NCI-H2081 (cell line): Measurements from ENCODE around the gene PLSCR1.

ENCODE experiments used
- DNase-seq, 2 experiments: peaks; one replicate each; lab custom pipeline; 2025; lab: John Stamatoyannopoulos, UW

PLSCR1 gene

DNA sequence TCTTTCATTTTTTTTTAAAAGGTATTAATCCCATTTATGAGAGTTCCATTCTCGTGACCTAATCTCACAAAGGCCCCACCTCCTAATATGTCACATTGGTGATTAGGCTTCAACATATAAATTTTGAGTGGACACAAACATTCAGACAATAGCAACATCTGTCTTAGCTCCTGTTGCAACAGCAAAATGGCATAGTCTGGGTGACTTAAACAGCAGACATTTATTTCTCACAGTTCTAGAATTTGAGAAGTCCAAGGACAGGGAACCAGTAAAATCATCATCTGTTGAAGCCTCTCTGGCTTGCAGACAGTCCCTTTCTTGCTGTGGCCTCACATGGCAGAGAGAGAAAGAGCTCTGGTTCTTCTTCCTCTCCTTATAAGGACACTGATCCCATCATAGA, 71.8 kb downstream of the PLSCR1 start:
- DNase-seq, result no peak

DNA sequence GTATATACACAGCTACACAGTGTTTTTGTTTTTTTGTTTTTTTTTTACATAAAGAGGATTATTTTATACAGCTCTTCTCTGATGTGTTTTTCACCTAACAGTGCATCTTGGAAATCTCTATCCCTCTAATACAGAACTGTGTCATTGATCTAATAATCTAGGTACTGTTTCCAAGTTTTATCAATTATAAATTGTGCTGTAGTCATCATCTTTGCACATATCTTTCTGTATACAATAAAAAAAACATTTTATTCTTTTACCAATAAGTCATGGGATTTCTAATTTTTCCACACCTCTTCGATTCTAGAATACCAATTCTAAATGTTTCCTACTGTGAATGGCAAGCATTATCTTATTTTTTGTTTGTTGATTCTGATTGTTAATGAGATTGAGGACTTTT, 73.4 kb downstream of the PLSCR1 start:
- no peak for DNase-seq

- DNase-seq, result no peak
These were observed 73.9 kb downstream of the PLSCR1 start for GRCh38 chr3:146470425-146470990.

DNA sequence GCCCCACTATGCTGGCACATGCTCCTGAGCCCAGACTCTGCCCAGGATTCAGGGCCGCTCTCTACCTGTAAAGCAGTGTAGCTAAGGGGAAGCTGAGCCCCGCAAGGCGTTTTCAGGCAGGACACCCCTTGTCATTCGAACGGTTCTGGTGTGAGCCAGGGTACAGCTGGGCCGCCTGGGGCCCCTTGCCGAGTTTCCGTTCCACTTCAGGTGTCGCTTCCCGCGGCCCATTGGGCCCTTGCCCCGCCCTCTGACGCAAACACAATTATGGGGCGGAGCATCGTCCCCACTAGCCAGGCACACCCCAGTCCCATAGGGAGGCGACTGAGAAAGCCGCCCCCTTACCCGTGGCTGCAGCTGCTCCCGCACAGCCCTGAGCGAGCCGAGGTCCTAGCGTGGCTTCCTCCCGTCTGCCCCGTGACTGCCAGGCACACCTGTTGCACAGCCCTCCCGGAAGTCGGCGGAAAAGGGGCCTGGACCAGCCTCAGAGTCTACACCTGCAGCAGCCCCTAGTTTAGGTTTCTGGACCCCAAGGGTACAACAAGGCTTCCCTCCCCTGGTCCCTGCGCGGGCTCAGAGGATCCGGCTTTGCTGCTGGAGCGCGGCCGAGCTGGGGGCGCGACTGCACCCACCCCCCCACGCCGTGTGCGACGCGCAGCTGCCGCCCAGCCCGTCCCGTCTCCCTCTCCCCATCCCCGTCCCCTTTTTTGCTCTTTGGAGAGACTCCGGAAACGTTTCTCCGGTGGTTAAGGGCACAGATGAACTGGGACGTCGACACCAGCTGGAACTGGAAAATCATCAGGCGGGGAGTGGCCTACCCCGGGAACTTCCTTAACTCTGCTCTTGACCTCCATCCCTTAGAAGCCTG, 75.0 kb downstream of the PLSCR1 start, which contains the start of gene PLSCR2:
Gene PLSCR2, minus strand, starts transcription at position 412 of the 868 bp plus-strand sequence. CDS start 9,657 bp downstream, outside the sequence.
- peak; percentile 71 to 84 for DNase-seq

DNA sequence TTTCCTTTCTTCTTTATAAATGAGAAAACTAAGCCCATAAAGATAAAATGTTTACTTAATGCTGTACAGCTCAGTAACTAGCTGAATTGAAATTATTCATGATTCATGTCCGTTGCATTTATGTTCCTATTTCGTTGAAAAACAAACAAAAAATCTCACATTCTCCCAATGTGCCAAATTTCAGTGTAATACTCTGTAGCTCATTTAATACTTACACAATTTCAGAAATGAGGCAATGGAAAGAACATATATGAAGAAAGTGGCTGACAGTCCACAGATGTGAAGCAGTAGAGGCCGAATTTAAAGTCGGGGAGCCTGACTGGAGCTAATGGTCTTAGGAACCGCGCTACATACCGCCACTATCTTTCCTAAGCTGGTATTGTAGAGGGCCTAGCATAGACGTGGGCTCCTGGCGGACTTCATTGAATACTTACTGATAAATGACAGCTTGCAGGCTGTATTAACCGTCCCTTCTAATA, 75.7 kb downstream of the PLSCR1 start:
- DNase-seq, result no peak

DNA sequence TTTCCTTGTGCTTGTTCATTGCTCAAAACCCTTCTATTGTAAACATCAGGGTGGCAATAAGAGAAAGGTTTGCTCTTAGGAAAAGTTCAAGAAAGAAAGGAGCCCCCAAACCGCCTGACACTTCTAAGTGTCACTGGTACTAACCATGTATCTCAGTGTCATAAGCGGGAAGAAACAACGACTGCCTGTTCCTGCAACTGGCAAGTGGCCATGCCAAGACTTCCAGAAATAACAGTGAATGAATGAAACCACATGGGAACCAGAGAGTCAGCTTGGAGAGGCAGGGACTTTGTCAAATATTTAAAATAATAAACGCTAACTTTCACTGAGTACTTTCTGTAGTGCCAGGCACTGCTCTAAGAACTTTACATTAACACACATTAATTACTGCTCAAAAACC, 76.2 kb downstream of the PLSCR1 start:
- no peak for DNase-seq

- no peak for DNase-seq
These were observed 77.8 kb downstream of the PLSCR1 start for GRCh38 chr3:146466604-146467003.

- DNase-seq, result no peak
These were observed 78.5 kb downstream of the PLSCR1 start for GRCh38 chr3:146465693-146466465.
